Thyroid gland (tissue), 4 donors: ENCODE measurements around the gene TRIM7. TPM values are rescaled to one million over a fixed set of nuclear protein-coding genes. Genes with fewer than 3 reads are reported as not detected.

ENCODE experiments used
- DNase-seq, 2 donors: peaks; one replicate each; pipeline ENCODE4 v3.0.0-alpha.2; 2019
- H3K27ac ChIP-seq, 3 donors: fragments of 200-600 bp; sonication (generic); 1 replicate in 2 of 3; 2 replicates in 1 of 3; pipeline ENCODE4 v1.5.1; 2016 to 2019; ENCODE audit warnings: mild to moderate bottlenecking in 1 of 3, moderate library complexity in 1 of 3
- H3K27me3 ChIP-seq: fragments of 200-600 bp; sonication (generic); one replicate; pipeline ENCODE4 v1.5.1; 2019
- H3K36me3 ChIP-seq, 2 donors: fragments of 200-600 bp; sonication (generic); one replicate each; pipeline ENCODE4 v1.5.1; 2016 to 2019
- H3K4me1 ChIP-seq, 2 donors: fragments of 200-600 bp; sonication (generic); one replicate each; pipeline ENCODE4 v1.5.1; 2017 to 2019
- H3K4me3 ChIP-seq, 3 donors: fragments of 200-600 bp; sonication (generic); replicated peaks in 1 of 3; 1 replicate in 2 of 3; 2 replicates in 1 of 3; pipeline ENCODE4 v1.5.1; 2016; ENCODE audit warnings: mild to moderate bottlenecking in 1 of 3
- H3K9me3 ChIP-seq: fragments of 200-600 bp; sonication (generic); one replicate; pipeline ENCODE4 v1.5.1; 2017
- POLR2A ChIP-seq, 2 donors: fragments of 450-650 bp; IDR thresholded peaks; one replicate each; pipeline ENCODE4 v1.6.1; 2017; ENCODE audit warnings: antibody characterized with exemption in 2 of 2, mild to moderate bottlenecking in 2 of 2, moderate library complexity in 1 of 2
- WGBS, 2 donors: methylation state at CpG; one replicate each; pipeline ENCODE4 v1.1.5; 2017; 5-methylcytosine and 5-hydroxymethylcytosine counted together
- intact Hi-C: fragments of 100-400 bp; cut with DNase I; formaldehyde crosslinking; loops from one replicate; pipeline ENCODE4 v1.15.1; 2023
- total RNA-seq, 4 donors: library from RNA; depleted of rRNA; stranded (reverse); fragments of >200 nt; gene quantifications; one replicate each; pipeline ENCODE4 v1.2.3, GENCODE V29; 2016
- TF ChIP-seq, protein P1 (sequence below), 6 experiments: fragments of 200-600 bp in 3 of 6; fragments of 450-650 bp in 3 of 6; sonication (generic) in 3 of 6; IDR thresholded peaks; one replicate each; pipeline ENCODE4 v1.5.1; 2016 to 2019; ENCODE audit warnings: antibody characterized with exemption in 6 of 6, mild to moderate bottlenecking in 2 of 6, inconsistent platforms in 1 of 6, moderate library complexity in 1 of 6

The TRIM7 gene
- total RNA-seq, 4 donors from 2014 or later, result 12.3 to 14.2 (median 13.0) TPM

- WGBS, 2 donors, result 0% methylated on average over 13 to 18 of the region's 18 CpGs
- intact Hi-C loops, result loop anchor here (2.0 to 5.0 kb wide), 2 partner anchors 35 to 38 kb away; partner anchors contain the start of gene TRIM52
Observed at GRCh38 chr5:181222630-181223057, 17.6 kb upstream of the TRIM7 start.

DNA sequence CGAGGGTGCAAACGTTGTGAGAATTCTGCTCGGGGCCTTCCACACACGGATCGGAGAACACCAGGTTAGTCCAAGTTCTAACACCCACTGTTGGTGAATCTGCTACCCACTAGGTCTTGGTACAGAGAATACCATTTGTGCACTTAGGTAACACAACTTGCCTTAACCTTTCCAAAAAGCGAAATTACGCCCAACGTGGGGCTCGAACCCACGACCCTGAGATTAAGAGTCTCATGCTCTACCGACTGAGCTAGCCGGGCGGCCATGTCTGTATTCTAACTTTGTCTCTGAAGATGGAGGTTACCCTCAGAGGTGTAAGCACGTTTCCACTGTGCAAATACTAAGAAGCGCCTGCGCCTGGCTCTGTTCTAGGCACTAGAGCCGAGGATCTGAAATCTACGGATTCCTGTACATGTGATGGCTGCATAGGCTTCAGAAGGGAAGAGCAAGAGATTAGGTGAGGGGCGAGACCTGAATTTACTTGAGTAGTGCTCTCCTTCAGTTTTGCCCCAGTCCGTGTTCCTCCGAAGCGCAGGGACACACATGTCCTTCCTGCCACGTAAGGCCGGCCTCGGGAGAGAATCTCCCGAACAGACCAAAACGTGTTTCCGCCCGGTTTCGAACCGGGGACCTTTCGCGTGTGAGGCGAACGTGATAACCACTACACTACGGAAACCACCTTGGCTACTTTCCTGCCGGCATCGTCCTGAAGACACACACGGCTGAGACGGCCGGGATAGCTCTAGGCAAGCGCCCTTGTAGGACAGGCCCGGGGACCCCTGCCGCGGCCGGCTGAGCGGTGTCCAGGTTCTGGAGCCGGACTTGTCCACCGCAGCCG lies 17.0 kb upstream of the TRIM7 start:
- Histone ChIP-seq H3K36me3 (no peaks in the 10 kb centered on the region), H3K4me1 (peaks cover 23 to 36% of the 10 kb centered on the region in 2 donors), H3K27ac (peak overlapping the region; percentile 91 to 95 (median 95)), H3K4me3 (peak overlapping the region in 2 of 3 donors; percentile 81 to 85), H3K27me3 (no peaks in the 10 kb centered on the region), H3K9me3 (no peaks in the 10 kb centered on the region)
- WGBS, 2 donors, result 6 to 16% methylated on average over 21 to 43 of the region's 50 CpGs
- DNase-seq, result peak; percentile 95
- intact Hi-C loops, result loop anchor here (2.0 to 5.0 kb wide), 2 partner anchors 35 to 39 kb away; partner anchors contain the start of gene TRIM52
- TF ChIP-seq, protein P1, sequence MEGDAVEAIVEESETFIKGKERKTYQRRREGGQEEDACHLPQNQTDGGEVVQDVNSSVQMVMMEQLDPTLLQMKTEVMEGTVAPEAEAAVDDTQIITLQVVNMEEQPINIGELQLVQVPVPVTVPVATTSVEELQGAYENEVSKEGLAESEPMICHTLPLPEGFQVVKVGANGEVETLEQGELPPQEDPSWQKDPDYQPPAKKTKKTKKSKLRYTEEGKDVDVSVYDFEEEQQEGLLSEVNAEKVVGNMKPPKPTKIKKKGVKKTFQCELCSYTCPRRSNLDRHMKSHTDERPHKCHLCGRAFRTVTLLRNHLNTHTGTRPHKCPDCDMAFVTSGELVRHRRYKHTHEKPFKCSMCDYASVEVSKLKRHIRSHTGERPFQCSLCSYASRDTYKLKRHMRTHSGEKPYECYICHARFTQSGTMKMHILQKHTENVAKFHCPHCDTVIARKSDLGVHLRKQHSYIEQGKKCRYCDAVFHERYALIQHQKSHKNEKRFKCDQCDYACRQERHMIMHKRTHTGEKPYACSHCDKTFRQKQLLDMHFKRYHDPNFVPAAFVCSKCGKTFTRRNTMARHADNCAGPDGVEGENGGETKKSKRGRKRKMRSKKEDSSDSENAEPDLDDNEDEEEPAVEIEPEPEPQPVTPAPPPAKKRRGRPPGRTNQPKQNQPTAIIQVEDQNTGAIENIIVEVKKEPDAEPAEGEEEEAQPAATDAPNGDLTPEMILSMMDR (IDR thresholded peaks at IDR 0.05), result no peak
- TF ChIP-seq POLR2A (IDR thresholded peaks at IDR 0.05), result no peak

More at GRCh38 chr5:181222630-181223057, 17.6 kb upstream of the TRIM7 start:
- Histone ChIP-seq H3K4me1 (peaks cover 19 to 30% of the 10 kb centered on the region in 2 donors), H3K27ac (peak overlapping the region; percentile 91 to 95 (median 95)), H3K27me3 (no peaks in the 10 kb centered on the region), H3K4me3 (peak overlapping the region in 2 of 3 donors; percentile 81 to 85), H3K9me3 (no peaks in the 10 kb centered on the region), H3K36me3 (no peaks in the 10 kb centered on the region)
- no peak for TF ChIP-seq POLR2A (IDR thresholded peaks at IDR 0.05)
- TF ChIP-seq, protein P1 (IDR thresholded peaks at IDR 0.05), result peak in 1 of 6 experiments; percentile 33
- DNase-seq, result no peak

DNA sequence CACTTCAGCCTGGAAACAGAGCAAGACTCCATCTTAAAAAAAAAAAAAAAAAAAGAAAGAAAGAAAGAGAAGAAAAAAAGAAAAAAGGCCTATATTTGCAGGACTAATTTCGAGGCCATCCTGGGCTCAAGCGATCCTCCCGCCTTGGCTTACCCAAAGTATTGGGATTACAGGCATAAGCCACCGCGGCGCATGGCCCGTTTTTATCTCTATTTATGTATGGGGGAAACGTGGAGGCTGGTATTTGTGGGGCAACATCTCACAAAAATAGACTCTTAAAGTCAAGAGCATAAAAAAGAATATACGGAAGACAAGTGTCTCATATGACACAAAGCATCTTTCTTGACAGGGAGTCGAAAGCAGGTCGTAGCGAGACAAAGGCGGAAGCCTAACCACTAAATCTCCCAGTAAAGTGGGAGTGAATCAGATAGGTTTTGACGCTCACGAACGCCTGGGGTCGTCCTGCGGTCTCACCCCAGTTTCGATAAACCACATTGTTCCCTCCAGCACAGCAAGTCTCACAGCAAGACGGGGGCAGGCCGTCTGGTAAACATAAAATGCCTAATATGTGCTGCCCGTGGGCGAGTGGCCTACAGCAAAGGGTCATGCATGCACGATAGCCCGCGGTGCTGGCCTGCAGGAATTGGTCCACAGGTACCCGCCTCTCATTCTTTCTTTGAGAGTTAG lies 16.3 kb upstream of the TRIM7 start:
- TF ChIP-seq, protein P1 (IDR thresholded peaks at IDR 0.05), result no peak
- TF ChIP-seq POLR2A (IDR thresholded peaks at IDR 0.05), result no peak
- Histone ChIP-seq H3K27me3 (no peaks in the 10 kb centered on the region), H3K36me3 (no peaks in the 10 kb centered on the region), H3K27ac (peak overlapping the region in 2 of 3 donors; percentile 91 to 95), H3K4me1 (peaks cover 22 to 37% of the 10 kb centered on the region in 2 donors), H3K4me3 (no peak overlapping the region), H3K9me3 (no peaks in the 10 kb centered on the region)
- WGBS, 2 donors, result 61 to 62% methylated on average over 27 of the region's 27 CpGs
- no peak for DNase-seq
- intact Hi-C loops, result loop anchor here (5.0 kb wide), 1 partner anchor 34 kb away; no protein-coding TSS in a partner anchor

DNA sequence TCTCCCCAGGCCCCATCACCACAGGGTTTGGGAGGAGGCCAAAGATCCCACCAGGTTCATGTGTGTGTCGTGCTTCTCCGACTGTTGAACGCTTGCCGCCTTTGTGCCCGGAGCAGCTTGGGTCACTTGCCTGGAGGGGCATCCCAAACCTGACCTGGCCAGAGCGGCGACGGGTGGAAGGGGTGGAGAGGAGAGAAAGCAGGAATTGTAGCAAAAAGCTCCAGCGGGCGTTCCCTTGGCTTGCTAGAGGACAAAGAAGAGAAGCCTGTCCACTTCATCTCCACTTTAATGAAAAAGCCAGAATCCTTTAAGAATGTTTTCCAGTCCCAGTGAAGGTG lies 15.2 kb upstream of the TRIM7 start:
- no peaks in the 10 kb centered on the region for H3K9me3 ChIP-seq
- TF ChIP-seq, protein P1 (IDR thresholded peaks at IDR 0.05), result no peak
- TF ChIP-seq POLR2A (IDR thresholded peaks at IDR 0.05), result no peak
- H3K4me1 ChIP-seq, result peaks cover 20 to 32% of the 10 kb centered on the region in 2 donors
- no peaks in the 10 kb centered on the region for H3K36me3 ChIP-seq
- intact Hi-C loops, result loop anchor here (5.0 kb wide), 1 partner anchor 33 kb away; no protein-coding TSS in a partner anchor
- DNase-seq, result no peak
- WGBS, 2 donors, result 88 to 89% methylated on average over 10 of the region's 10 CpGs
- no peak overlapping the region for H3K4me3 ChIP-seq
- H3K27ac ChIP-seq, result no peak overlapping the region
- no peaks in the 10 kb centered on the region for H3K27me3 ChIP-seq
